Jurkat, Clone E6-1 (cell line): ENCODE data around the gene SH2D2A.

ENCODE experiments used
- DNase-seq: peaks from one replicate; pipeline ENCODE4 v3.0.0-alpha.2; 2011; ENCODE audit warnings: low read depth, low spot score
- H3K4me3 ChIP-seq: 2 replicates; pipeline ENCODE4 v1.5.1; 2011; ENCODE audit warnings: mild to moderate bottlenecking, low read length, control low read depth, moderate library complexity

SH2D2A gene

GRCh38 chr1:156756355-156756754 is 60.3 kb downstream of the SH2D2A start:
- DNase-seq: no peak
- no peak overlapping the region for H3K4me3 ChIP-seq
